HG03280 (cell line): ENCODE data around the gene OAT.

Experiments used
- ATAC-seq: cut with Tn5 transposase; IDR thresholded peaks from one replicate; pipeline ENCODE4 v1.9.1; 2021; ENCODE audit warnings: mild to moderate bottlenecking, moderate library complexity; ENCODE audit not compliant: unreplicated experiment

Gene OAT

DNA sequence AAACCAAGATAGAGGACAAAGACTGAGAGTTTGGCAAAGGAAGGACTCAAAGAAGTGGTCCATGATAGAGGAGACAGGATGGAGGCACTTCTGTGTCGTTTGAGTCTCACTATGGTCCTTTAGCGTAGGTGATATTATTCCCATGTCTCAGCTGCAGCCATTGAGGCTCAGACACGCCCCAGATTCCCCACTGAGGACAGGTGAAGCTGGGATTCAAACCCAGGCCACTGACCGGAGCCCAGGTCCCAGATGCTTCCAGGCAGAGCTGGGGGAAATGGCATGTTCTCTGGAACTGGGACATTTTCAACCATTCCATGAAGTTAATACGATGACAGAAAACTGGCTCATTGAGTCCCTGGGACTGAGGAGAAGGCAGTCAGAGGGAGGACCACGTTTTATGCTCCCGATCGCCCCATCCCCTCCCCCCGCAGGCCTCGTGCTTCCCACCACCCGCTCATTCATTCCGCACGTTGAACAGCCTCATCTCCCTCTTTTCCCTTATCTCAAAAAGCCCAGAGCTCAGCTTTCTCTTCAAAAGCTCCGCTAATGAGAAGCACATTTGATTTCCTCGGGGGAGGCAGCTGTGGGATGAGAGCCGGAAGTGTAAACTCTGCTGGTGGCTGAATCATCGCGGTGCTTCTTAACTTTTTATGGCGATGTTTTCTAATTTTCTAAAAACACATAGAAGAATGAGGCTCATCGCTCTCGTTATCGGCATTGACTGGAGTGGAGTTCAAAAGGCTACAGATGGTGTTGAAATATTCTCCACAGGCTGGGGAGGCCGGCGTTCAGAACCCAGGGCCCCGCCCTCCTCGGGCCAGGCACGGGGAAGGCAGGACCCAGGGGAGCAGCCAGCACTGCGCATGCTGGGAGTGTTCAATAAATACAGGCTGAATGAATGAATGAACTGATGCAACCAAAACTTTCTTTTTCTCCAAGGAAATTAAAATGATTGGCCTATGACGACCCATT is 64.0 kb downstream of the OAT start:
- ATAC-seq = no peak

DNA sequence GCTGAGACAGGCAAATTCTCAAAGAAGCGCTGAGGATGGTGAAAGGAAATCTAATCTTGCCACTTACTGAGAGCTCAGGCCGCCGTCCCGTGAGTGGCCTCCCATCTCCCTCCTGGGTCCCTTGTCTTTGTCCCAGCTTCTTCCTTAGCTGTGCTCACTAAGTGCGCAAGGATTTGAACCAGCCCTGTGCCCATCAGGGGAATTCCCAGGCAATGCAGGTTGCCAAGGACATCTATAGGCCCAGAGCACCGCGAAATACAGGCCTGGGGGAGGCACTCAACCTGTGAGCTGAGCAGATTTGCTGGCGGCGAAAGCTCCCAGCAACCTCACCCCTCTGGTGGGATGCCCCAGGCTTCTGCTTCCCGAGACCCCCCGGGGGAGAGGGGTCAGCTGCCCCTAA is 64.8 kb downstream of the OAT start:
- ATAC-seq = no peak

DNA sequence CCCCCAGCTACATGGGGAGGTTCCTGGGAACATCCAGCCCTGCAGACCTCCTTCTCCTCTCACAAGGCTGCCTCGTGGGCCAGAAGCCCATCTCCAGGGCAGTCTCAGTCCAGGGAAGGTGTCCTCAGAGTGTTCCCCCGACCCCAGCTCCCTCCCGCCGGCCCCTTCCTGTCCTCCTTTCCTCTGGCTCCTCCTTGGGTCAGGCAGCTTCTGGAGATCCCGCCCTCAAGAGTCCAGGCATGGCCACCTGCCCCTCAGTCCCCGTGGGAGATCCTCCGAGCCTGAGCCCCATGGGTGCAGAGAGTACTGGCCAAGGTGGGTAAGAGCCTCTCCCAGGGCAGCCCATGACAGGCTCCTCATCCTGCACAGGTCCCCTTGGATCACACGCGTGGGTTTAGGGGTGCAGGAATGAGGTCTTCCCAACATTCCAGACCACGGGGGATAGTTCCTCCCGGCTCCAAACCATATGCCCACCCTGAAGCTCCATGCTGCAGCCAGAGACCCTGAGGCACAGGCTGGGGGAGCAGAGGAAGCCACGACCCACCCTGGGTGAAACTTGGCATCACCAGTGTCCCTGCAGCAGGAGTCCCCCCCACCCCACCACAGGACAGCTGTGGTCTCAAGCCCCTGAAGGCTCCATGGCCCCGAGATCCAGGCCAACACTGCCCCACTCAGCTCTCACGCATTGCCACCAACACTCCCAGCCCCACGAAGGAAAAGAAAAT is 65.5 kb downstream of the OAT start:
- ATAC-seq = no peak

DNA sequence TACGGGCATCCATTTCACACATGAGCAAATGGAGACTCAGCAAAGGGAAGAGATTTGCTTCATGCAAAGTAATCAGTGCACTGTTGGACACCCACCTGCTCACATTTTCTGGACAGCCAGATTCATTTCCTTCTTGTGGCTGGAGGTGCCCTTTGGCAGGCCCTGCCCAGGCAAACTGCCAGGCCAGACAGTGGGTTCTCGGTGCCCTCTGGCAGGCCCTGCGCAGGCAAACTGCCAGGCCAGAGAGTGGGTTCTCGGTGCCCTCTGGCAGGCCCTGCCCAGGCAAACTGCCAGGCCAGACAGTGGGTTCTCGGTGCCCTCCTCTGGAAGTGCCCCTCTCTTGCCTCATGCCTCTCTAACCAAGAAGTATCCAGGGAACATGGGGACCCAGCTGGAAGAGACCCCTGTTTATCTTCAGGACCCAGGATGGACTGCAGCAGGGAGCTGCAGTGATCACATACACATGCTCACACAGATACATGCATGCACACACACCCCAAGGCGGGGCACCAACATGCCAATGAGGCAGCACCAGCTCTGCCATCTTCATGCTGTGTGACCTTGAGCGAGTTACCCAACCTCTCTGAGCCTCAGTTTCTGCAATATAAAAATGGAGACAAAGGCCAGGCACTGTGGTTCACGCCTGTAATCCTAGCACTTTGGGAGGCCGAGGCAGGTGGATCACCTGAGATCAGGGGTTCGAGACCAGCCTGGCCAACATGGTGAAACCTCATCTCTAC is 67.1 kb downstream of the OAT start:
- ATAC-seq = no peak

DNA sequence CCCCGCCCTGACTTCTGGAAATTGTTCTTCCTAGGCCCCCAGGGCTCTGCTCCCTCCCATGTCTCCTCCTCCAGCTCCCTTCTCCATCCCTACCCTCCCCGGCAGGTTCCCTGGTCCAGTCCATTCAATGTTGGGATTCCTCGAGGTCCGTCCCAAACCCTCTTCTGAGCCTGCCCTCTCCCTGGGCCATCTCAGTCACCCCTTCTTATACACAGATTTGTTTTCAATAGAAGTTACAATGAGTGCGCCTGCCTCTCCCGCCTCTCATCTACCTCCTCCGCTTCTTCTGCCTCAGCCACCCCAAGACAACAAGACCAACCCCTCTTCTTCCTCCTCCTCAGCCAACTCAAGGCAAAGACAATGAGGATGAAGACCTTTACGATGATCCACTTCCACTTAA is 67.9 kb downstream of the OAT start:
- ATAC-seq = no peak

DNA sequence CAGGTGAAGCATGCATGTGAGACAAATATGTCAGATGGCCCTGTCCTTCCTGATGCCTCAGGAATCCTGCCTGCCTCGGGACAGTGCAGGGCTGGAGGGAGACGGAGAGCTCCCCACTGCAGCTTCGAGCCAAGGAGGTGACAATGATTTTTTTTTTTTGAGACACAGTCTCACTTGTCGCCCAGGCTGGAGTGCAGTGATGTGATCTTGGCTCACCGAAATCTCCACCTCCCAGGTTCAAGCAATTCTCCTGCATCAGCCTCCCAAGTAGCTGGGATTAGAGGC is 68.8 kb downstream of the OAT start:
- ATAC-seq = no peak

DNA sequence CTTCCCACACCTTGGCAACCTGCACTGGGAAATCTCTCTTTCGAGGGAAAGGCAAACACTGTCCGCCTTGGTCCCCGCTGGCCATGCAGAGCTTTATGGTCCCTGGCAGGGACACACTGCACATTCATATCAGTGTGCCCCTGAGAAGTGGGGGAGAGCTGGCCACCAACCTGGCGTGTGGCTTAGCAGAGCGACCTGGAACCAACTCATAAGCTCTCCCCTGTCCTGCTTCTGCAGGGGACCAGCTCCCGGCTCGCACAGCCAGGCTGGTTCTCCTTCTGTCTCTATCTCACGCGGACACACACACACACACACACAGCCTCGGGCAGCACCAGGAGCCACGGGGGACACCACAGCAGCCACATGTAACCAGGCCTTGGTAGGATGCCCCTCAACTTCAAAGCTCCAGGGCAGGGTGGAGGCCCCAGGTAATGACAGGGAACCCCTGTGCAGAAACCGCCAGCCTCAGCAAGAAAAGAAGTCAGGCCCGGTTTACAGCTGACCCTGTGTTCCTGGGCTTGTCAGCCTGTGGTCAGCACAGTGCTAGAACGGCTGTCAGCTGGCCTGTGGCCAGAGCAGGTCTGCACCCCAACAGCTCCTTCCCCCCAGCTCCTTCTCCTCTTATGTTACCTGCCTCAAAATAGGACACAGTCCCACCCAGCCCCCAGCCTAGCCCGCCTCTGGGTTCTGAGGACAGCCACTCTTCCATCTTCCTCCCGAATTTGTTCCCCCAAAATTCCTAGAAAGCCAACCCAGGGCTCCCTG is 69.3 kb downstream of the OAT start:
- ATAC-seq = no peak

DNA sequence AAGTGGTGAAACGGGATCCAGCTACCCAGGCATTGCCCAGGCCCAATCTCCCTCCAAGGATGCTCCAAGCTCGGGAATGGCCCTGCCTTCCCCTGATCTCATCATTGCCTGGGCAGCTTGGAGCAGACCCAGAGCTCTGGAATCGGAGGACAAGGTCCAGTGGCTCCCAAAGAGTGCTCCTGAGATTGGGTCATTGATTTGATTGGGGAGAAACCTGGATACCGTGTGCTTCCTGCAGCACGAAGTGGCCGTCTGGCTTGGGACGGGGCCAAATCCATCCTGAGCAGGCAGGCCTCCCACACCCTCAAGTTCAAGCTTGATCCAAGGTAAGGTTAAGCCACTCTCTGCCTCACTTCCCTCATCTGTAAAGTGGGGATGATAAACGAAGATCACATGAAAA is 69.9 kb downstream of the OAT start:
- ATAC-seq = no peak

DNA sequence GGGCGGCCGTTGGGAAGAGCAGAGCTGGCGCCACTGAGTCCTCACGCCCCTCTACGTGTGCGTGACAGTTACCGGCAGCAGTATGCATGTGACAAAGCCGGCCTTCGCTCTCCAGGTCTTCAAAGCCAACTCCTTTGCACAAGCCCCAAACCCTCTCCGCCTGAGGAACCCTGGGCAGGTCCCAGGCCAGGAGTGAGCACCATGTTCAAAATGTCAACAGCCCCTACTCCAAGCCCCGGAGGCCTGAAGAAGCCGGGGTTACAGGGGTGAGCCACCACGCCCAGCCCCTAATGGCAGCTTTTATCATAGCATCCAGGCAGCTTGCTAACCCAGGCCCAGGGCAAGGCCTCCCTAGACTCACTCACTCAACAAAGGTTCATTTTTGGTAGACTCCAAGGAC is 70.8 kb downstream of the OAT start:
- no peak for ATAC-seq
